Measurements from ENCODE around the gene CARD9.
A peak's percentile ranks its signal among the peaks of the same experiment; 100 is the strongest.

Gene CARD9

DNA sequence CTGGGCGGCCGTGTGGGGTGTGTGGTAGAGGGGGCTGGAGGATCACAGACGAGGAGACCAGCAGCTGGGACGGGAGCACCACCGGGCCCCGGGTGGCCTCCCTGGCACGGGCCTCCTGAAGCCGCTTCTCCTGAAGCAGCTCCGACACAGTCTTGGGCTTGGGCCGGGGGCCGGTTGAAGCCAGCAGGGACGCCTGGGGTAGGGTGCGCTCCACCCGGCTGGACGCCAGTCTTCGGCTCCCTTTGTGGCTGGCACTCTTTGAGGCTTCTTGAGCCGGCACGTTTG is 5.5 kb upstream of the CARD9 start:
- DNase-seq, result no peak

DNA sequence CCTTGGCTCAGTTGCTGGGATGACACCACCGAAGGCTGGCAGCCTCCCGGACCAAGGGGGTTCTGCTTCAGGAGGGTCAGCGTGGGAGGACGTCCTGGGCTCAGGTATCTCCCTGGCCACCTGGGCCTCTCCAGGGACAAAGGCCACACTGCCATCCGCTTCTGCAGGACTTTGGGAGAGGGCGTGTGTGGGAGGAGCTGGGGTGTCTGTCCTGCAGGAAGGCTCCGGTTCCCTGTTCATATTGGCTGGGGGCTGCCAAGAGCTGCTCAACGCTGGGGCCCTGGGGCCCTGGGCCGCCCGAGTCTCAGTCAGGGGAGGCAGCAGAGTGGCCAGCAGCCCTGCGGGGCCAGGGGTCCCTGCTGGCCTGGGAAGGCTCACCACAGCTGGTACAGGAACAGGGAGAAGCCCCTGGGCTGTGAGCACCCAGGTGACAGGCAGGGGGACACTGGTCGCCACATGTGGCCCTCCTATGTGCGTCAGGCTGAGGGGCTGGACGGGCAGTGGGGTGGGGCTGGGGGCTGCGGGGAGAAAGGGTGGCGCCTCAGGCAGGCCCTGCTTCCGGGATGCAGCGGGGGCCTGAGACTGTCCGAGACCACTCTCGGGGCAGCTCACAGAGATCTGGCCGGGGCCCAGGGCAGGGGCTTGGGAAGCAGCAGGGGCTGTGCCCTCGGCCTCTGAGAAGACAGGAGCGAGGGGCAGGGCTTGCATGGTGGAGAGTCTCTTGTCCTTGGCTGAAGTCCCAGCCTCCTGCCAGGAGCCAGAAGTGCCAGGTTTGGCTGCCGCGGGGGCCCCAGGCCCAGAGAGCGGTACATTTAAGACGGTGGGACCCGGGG is 4.9 kb upstream of the CARD9 start:
- peak; percentile 27 for DNase-seq

DNA sequence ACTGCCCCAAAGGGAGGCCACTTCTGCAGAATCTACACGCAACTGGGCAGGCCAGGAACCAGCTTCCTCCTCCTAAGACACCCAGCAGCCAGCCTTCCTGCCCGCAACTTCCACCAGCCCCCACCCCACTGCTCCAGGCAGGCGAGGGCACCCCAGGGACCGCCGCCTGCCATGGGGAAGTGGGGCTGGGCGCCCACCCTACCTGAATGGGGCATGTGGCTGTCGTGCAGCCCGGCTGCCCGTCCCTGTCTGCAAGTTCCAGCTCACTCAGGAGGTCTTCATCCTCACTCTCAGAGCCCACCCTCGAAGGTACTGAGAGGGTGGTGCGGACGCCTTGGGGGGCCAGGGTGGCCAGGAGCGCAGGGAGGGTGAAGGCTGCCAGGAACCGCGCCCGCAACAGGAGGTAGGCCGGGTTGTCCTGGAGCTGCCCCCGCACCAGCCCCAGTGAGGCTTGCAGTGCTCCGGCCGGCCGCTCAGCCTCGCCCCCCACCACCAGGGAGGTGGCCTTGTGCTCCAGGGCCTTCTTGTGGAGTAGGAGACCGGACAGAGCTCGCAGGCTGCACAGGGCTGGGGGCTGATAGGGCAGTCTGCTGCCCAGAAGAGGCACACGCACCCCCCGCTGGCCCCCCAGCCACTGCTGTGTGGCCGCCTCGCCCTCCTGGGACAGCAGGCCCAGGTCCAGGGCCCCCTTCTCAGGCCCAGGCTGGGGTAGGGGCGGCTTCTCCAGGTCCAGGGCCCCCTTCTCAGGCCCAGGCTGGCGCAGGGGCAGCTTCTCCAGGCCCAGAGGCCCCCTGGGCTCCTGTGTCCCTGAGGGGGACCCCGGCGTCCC is 4.1 kb upstream of the CARD9 start:
- no peak for DNase-seq

DNA sequence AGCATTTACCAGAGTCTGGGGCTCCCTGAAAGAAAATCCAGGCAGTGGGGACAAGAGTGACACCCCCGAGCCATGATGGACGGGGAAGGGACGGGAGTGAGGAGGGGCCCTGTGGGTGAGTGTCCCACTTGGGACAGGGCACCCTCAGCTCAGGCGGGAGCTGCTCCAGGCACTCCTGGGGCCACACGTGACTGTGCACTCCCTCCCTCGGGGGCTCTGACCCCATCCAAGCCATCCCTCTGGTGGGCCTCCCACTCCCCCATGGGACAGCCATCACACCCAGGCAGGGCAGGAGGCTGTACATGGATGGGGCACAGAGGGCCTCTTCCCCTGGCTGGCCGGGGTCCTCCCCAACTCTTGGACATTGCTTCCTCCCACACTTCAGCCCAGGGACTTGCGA is 3.0 kb upstream of the CARD9 start:
- DNase-seq, result no peak

DNA sequence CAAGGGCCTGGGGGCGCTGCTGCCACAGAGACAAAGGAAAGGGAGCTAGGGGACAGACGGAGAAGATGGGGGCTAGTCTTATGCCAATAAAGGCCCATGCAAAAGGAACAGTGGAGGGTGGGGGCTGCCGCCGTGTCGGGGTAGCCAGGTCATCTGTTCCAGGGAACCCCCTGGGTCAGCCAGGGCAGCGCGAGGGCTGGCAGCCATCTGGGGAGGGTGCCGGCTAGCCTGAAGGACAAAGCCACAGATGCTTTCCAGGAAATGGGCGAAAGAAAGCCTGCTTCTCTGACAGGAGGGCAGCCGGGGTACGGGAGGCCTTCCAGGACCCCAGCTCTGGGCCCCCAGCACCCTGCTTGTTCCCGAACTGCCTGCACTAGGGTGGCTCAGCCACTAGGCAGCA is 1.6 kb upstream of the CARD9 start:
- no peak for DNase-seq

DNA sequence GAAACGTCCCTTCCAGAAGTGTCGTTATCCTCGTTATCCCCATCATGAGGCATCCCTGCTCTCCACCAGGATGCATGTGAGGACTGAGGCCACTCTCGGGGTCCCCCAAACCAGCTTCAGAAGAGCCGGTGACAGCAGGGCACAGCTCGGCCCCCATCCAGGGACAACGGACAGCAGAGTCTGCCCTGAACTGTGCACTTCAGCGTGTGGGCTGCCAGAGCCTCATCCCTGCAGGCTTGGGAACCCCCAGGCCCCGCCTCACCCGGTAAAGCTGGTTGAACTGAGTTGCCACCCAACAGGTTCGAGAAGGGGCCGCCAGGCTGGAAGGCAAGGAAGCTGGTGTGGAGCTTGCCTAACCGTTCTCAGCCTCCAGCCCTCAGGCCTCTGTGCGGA is 710 bp upstream of the CARD9 start:
- no peak for DNase-seq

DNA sequence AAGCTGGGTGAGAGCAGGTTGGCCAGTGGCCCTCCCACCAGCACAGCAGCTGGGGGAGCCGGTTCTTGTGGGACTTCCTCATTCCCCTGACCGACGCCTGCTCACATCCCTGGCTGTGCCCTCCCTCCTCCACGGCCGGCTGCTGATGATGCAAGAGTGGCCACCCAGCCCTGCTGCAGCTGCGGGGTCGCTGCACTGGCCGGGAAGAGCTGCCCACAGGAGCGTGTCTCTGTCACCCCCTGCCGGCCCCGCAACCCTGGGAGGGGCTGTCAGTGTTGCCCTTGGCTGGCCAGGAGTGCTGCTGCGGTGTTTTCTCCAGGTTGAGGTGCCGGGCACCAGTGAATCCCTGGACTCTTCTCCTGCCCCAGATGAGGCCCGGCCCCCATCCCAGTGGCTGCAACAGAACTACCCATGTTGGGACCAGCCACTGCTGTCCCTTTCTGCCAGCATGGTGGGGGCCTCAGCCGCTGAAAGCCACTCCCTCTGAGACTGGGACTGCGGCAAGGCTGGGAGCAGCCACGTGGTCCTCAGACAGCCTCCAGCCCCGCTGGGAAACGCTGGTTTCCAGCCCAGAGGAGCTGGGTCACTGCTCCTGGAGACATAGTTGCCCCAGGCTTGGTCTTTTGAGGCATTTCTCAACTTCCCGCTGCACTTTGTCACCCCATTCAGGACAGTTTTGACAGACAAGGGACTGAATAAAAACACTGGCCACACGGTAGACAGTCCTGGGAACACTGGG is 739 bp downstream of the CARD9 start:
- DNase-seq, result peak; percentile 63

DNA sequence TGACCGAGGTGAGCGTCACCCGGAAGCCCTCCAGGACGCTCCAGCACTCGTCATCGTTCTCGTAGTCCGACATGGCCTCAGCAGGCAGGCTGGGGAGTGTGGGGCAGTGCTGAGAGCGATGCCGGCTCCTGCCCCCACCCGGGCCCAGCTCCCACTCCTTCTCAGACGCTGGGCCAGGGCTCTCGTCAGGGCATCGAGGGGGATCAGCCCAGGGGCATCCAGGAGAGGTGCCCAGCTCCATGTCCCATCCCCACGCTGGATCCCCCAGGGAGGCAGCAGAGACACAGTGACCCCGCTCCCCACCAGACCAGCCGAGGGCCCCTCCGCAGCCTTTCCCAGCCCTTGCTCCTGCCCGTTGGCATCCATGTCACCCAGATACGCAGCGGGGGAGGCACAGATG is 1.5 kb downstream of the CARD9 start:
- no peak for DNase-seq

DNA sequence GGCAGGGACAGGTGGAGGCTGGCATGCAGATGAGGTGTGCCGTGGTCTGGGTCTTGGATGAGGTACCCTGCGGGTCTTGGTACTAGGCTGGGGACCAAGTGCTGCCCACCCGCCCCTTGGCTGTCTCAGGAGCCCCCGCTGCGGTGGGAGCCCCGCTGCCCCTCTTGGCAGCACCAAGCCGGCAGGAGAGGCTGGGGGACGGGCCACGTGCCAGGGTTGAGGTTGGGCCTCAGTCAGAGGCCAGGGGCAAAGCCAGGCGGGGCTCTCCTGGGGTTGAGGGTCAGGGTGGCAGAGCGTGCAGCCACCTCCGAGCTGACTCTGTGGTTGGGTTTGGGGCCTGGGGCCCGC is 2.0 kb downstream of the CARD9 start:
- no peak for DNase-seq

DNA sequence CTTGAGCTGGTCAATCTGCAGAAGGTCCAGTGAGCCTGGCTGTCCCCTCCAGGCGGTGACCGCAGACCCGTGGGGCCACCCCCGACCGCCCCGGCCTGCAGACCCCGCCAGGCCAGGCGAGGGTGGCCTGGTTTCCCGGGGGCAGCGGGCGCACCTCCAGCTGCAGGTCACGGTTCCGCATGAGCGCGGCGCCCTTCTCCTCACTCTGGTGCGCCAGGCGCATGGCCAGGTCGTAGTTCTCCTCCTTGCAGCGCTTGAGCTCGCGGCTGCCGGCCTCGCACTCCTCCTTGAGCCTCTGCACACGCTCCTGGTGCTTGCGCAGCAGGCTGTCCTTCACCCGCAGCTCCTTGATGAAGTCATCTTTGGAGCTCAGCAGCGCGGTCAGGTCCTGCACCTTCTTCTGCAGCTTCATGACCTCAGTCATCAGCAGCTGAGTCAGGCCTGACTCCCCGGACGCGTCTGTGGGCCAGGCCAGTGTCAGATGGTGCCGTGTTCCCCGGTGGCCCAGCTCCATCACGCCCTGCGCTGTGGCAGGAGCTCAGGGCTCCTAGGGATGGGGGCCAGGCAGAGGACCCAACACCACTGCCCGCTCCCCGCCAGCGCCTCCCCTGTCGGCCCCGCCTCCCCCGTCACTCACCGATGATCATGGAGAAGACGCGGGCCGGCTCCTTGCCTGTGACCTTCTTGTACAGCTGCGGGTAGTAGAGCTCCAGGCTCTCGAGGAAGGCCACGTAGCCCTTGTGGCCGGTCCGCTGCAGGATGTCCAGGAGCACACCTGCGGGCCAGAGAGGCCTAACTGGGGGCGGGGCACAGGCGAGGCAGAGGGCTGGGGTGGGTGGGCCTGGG is 2.6 kb downstream of the CARD9 start:
- no peak for DNase-seq

DNA sequence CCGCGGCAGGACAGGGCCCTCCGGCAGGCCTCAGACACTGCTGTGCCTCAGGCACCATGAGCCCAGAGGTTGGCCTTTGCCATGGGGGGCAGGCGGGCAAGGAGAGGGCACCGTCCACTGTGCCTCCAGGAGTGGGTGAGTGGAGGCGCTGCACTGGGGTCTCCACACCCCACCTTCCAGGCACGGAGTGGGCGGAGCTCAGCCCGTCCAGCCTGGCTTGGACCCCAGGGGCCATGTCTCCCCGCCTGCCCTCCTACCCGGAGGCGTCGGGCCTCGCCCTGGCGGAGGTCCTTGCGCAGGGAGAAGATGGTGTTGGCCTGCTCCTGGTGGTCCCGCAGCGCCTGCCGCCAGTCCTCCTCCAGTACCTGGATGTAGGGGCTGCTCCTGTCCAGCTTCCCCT is 3.4 kb downstream of the CARD9 start:
- DNase-seq, result no peak

DNA sequence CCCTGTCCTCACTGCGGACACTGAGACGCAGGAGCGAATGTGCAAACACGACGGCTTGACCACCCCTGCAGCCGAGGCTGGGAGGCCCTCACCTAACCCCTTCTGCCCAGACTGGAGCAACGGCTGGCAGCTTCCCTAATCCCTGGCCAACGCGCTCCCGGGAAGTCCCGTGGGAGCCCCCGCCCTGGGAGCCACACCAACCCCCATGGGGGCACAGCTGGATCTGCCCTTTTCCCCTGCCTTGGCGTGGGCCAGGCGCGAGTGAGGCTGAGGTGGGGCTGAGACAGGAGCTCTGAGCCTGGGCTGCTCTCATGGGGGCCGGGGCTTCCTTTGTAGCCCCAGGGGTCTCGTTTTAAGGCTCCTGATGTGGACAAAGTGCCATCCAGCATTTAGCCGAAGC is 5.3 kb downstream of the CARD9 start:
- DNase-seq, result no peak

DNA sequence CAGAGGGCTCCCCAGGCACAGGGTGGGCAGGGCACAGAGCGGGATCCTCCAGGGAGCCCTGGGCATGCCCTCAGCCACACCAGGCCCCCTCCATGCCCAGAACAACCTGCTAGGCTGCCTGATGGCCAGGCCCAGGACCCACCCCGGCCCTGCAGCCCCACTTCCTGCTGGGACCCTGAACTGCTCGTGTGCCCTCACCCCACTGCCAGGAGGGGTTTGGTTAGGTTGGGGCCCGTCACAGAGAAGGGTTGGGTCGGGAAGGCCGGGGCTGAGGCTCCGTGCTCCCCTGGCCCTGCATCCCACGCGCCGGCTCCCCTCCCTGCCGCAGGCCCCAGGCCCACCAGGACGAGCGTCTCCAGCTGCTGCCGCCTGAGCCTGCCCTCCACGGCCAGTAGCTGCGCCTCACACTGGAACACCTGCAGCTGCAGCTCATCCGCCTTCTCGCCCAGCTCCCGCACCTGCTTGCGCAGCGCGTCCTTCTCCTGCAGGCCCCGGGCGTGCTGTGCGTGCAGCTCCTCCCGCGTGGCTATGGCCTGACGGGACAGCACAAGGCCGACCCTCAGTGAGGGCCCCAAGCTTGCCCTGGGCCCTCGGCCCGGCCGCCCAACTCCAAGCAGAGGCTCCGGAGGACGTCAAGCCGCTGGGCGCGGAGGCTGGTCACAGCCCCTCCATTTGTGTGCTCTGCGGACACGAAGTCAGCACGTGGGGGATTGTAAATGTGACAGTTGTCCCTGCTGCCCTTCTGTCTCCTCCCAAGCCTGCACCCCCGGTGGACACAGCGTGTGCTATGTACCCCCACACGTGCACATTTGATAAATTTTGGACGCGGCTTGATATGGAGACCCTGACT is 5.9 kb downstream of the CARD9 start:
- no peak for DNase-seq

DNA sequence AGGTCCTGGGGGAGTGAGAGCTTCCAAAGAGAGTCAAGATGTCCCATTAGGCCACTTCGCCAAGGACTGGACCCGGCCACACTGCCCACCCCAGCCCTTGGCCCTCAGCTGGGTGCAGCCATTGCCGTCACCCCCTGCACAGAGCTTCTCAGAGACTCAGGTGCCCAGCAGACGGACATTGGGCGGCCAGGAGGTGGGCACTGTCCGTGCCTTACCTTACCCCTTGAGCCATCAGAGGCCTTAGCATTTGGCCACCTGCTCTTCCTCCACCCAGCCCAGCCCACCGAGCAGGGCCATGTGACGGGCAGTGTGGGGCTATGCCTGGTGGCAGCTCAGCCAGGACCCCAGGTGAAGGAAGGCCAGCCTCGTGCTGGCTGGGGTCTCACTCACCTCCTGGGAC is 6.6 kb downstream of the CARD9 start:
- no peak for DNase-seq

DNA sequence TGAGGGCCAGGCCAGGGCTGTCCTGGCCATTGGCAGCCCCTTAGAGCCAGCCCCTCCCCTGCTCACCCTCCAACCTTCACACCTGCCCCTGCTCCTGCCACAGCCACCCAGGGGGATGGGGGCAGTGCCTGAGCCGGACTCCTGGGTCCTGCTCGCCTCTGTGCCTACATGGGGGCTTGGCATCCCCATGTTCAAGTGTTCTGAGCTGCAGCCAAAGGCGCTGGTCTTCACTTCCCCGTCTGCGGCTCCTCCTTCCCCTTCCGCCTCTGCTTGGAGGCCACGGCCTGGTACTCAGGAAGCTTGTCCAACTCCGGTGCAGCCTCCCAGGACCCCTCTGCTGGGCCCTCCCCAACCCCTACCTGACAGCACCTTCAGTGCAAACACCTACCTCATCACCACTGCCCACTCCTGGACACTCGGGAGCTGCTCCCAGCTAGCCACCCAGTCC is 7.7 kb downstream of the CARD9 start:
- no peak for DNase-seq

DNA sequence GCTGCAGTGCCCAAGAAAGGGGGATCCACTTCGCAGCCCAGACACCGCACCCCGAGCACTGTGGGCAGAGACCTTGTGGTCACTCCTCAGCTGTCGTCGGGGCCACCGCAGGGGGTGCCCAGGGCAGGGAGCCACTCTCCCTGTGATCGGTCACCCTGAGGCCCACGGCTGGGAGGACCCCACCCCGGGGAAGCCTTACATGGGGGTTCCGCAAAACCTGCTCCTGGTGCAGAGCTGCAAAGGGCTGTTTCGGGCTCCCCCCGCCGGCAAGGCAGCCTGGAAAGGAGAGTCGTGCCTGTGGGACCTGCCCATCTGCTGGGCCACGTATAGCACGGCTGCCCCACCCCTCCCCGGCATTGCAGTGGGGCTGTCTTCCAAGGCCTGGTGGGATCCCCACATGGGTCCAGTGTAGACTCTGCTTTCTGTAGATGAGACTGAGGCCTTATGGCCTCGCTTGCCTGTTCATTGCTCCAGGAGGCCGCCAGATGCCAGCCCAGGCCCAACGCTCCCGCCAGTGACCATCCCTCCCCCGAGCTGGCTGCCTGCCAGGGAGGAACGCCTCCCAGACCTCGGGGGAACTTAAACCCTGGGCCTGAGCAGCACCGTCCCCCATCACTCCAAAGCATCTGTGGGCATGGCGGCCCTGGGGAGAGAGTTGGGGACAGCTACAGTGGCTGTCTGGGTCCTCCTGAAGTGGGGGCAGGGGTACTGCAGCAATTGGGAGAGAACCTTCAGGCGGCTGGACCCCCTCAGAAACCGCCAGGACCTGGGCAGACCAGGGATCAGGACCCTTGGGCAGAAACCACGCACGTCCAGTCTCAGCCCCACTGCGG is 8.3 kb downstream of the CARD9 start:
- no peak for DNase-seq

DNA sequence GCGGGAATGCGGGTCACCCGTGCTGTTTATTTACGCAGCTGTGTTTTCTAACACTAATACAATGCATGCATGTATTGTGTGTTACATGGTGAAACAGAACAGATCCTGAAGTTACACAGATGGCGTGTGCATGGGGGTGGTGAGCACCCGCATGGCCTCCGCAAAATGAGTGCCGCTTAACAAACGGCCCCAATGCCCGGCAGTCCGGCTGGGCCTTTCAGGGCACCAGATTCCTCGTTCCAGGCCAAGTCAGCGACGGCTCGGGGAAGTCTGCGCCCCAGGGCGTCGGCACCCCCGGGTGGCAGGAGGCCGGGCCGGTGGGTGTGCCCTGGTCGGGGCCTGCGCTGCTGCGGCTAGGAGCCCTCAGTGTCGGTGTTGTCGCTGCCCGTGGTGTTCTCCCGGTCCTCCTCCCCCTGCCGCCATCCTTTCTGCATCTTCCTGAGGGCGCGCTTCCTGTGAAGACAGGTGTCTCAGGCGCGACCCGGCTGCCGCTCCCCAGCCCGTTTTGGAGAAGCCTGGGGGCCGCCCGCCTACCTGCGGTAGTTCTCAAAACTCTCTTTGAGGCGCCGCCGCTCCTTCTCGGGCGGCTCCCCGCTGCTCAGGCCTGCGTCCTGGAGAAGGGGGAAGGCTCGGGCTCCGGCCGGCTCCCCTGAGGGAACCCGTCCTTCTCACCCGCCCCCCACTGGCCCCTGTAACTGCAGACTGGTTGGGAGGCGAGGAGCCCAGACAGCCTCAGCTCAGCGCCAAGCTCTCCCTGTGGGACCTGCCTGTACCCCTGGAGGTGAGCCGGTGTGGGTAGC is 9.3 kb downstream of the CARD9 start:
- no peak for DNase-seq

DNA sequence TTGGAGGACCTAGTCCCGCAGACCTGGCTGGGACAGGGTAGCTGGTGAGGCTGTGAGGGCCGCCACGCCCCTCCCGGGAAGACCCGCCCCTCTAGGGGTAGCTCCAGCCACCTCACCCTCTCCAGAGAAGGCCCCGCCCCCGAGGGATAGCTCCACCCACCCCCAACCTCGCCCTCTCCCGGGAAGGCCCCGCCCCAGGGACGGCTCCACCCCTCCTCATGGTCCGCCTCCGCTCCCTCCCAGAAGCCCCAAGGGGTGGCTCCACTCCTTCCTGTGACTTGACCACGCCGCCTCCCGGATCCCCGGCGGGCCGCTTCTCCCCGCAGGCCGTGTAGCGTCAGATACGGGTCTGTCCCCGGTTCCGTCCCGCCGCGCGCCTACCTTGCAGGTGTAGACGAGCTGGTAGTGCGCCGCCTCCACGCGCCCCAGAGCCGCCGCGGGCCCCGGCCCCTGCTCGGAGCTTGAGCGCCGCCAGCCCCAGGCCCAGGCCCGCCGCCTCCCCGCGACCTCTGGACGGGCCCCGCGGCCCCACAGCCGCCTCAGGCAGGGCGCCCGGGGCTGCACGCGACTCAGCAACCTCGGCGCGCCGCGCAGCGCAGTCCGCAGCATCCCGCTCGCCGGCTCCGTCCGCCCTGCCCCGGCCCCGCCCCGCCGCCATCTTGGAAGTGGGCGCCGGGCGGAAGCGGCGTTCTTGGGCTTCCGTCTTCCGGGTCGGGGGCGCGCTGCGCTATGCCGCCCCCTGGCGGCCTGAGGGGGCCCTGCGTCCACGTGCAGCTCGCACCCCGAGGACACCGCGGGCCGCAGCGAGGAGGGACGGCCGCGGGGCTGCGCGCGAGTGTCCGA is 10.1 kb downstream of the CARD9 start, which contains the start of gene DNLZ:
Gene DNLZ (minus strand): TSS at position 639 of the 843 bp plus-strand sequence. CDS start 30 bp downstream, at position 609.
- DNase-seq, result peak; percentile 75

DNA sequence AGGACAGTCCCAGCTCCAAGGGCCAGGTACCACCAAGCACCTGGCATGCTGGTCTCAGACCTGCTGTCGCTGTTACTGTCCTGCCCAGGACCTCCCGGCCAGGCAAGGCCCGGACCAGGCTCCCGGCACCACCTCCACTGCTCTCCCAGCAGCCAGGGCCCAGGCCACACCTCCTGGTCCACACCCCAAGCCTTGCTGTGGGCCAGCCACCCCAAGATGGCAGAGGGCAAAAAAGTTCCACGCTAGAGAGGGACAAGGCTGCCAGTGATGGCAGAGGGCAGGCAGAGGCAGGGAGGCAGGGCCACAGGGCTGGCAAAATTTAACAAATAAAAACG is 11.1 kb downstream of the CARD9 start:
- no peak for DNase-seq

All from NCI-H1694 treated with DMSO at 0.1 percent for 48 hours (cell line).